ENCODE data around the gene COL5A1.
"Not testable (repeated sequence)": the region's sequence is repeated elsewhere in the genome, so short reads cannot be mapped to it uniquely, and the experiment has no call there.

The COL5A1 gene

GRCh38 chr9:134657666-134658377 lies 16.2 kb downstream of the COL5A1 start:
- no peak for TF ChIP-seq ZNF274 (IDR thresholded peaks at IDR 0.05; ENCODE audit: low read depth, low read length)
- no peak overlapping the region for H3K4me3 ChIP-seq (ENCODE audit: low read length)

DNA sequence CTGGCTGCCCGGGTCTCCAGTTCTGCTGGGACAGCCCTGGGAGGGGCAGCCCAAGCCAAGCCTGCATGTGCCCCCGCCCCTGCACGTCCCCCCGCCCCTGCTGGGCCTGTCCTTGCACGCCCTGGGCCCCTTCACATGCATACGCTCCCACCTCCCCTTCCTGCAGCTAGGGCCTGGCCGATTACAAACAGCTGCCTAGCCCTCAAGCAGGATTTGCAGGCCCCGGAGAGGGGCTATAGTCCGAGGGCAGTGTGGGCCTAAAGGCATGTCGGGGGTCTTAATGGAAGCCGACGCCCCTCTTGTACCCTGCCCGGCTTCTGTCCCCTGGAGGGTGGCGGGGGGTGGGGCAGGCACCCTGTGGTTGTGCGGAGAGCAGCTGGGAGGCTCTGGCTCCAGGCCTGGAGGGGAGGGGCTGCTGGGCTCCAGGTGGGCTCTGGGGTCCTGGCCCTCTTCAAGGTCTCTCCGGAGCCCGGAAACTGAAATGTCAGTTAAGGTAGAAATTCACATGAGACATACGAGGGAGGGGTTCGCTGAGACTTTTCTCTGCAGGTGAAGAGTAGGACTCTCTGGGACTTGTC lies 16.9 kb downstream of the COL5A1 start:
- TF ChIP-seq ZNF274 (IDR thresholded peaks at IDR 0.05; ENCODE audit: low read depth, low read length): no peak
- H3K4me3 ChIP-seq (ENCODE audit: low read length): no peak overlapping the region

- H3K4me3 ChIP-seq (ENCODE audit: low read length): no peak overlapping the region
- no peak for TF ChIP-seq ZNF274 (IDR thresholded peaks at IDR 0.05; ENCODE audit: low read depth, low read length)
These were observed 18.1 kb downstream of the COL5A1 start for GRCh38 chr9:134659688-134660131.

DNA sequence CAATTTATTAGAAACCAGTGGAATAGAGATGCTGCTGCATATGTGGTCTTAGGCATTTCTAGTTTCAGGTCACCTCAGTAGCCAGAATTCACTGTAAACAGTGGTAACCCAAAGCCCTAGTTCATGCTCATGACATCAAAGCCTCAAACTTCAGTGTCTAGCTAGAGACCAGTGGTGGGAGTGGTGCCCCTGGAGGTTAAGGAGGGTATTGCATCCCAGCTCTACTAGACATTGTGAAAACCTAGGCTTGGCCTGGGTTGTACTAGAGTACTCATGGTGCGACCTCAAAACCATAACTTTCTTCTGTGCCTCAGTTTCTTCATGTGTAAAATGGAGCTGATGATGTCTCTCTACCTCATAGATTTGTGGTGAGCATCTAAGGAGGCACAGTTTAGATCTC lies 18.8 kb downstream of the COL5A1 start:
- no peak for TF ChIP-seq ZNF274 (IDR thresholded peaks at IDR 0.05; ENCODE audit: low read depth, low read length)
- no peak overlapping the region for H3K4me3 ChIP-seq (ENCODE audit: low read length)

- no peak for TF ChIP-seq ZNF274 (IDR thresholded peaks at IDR 0.05; ENCODE audit: low read depth, low read length)
- H3K4me3 ChIP-seq (ENCODE audit: low read length): no peak overlapping the region
These were observed 19.7 kb downstream of the COL5A1 start for GRCh38 chr9:134661299-134661698.

DNA sequence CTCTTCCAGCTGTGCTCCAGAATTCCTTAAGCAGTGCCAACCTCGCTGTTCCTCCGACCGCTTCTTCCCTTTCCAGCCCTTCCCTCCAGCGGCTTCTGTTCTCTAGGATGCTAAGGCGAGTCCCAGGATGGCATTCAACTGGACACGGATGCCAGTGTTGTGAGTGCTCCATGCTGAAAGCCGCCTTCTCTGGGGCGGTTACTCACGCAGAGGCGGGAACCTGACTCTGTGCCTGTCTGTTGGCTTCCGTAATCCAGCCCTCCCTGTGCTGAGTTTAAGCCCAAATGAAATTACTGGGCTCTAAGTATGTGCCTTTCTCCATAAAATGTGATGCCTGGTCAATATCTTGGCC lies 20.2 kb downstream of the COL5A1 start:
- TF ChIP-seq ZNF274 (IDR thresholded peaks at IDR 0.05; ENCODE audit: low read depth, low read length): no peak
- H3K4me3 ChIP-seq (ENCODE audit: low read length): no peak overlapping the region

GRCh38 chr9:134662143-134662876 lies 20.7 kb downstream of the COL5A1 start:
- TF ChIP-seq ZNF274 (IDR thresholded peaks at IDR 0.05; ENCODE audit: low read depth, low read length): no peak
- no peak overlapping the region for H3K4me3 ChIP-seq (ENCODE audit: low read length)

DNA sequence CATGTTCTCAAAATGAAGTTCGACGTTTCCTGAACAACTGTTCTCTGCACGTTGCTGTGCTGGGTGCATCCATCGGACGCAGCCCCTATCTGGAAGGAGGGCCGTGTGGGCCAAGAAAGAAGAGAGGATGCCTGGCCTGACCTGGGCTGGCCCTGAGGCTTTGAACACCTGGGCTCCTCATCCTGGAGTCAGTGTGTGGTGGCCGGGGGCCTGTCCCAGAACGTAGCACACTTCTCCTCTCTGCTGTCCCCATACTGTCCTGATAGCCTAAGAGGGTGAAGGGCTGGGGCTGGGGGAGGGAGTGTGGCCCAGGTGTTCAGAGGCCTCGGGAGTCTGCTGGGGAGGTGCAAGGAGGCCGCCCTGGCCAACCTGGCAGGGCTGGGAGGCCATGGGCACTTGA lies 21.5 kb downstream of the COL5A1 start:
- H3K4me3 ChIP-seq (ENCODE audit: low read length): no peak overlapping the region
- TF ChIP-seq ZNF274 (IDR thresholded peaks at IDR 0.05; ENCODE audit: low read depth, low read length): no peak

DNA sequence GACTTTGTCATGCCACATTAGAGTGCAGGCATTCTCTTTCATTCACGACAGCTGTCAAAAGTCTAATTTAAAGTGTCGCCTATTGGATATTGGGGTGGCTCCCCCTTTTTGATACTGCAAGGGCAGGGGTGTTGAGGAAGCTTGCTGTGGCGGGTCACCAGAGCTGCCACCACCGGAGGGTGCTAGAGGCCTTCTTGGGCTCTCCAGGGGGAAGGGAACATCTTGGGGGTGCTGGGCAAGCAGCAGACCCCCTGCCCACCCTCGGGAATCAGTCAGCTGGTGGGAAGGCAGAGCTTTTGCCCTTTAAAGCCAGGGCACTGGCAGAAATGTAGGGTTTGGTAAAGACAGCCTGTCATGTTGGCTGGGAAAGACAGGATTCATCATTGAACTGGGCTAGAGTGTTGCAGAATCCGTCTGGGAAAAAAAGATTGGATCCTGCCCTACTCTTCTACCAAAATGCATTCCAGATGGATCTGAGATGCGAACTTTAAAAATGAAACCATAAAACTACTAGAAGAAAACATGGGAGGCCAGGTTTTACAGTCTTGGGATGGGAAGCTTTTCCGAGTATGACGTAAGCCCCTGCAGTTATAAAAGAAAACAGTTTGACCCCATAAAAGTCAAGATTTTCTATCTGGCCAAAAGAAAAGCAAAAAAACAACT lies 22.3 kb downstream of the COL5A1 start:
- no peak for TF ChIP-seq ZNF274 (IDR thresholded peaks at IDR 0.05; ENCODE audit: low read depth, low read length)
- no peak overlapping the region for H3K4me3 ChIP-seq (ENCODE audit: low read length)

DNA sequence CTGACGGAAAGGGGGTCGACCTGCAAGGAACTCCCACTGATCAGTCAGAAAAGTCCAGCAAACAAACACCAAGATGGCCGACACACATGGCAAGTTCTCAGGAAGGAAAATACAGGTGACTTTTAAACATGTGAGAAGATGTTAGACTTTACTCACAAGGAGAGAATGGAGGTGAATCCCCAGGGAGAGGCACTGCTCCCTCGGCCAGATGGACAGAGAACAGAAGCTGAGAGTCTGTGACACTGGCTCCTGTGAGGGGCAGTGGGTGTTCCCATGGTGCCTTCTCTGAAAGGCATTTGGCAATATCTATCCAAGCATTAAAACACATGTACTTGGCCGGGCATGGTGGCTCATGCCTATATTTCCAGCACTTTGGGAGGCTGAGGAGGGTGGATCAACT lies 22.8 kb downstream of the COL5A1 start:
- H3K4me3 ChIP-seq (ENCODE audit: low read length): no peak overlapping the region
- TF ChIP-seq ZNF274 (IDR thresholded peaks at IDR 0.05; ENCODE audit: low read depth, low read length): no peak

- no peak overlapping the region for H3K4me3 ChIP-seq (ENCODE audit: low read length)
- TF ChIP-seq ZNF274 (IDR thresholded peaks at IDR 0.05; ENCODE audit: low read depth, low read length): no peak
These were observed 24.6 kb downstream of the COL5A1 start for GRCh38 chr9:134666208-134666607.

DNA sequence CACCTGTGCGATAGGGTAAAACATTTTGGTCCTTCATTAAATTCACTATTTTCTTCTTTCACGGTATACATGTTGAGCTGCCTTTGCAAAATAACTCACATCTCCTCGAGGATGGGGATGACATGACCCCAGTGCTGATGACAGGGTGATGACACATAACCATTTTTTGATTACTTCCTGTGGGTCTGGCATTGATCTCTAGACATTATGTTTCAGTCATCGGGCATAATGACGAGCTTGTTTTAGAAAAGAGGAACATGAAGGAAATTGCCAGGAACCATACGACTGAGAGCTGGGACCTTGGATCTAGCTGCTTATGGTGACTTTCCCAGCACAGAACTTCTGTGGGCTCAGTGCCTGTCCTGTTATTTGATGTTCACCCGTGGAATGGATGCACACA lies 25.2 kb downstream of the COL5A1 start:
- TF ChIP-seq ZNF274 (IDR thresholded peaks at IDR 0.05; ENCODE audit: low read depth, low read length): no peak
- H3K4me3 ChIP-seq (ENCODE audit: low read length): no peak overlapping the region

DNA sequence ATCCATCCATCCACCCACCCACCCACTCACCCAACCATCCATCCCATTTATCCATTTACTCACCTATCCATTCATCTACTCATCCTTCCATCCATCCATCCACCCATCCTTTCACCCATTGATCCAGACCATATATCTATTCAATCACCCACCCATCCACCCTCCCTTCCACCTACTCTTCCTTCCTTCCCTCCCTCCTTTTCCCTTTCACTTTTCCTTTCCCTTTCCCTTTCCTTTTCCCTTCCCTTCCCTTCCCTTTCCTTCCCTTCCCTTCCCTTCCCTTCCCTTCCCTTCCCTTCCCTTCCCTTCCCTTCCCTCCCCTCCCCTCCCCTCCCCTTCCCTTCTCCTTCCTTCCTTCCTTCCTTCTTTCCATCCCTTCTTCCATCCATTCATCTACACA lies 27.4 kb downstream of the COL5A1 start:
- not testable (repeated sequence) for H3K4me3 ChIP-seq (ENCODE audit: low read length)

DNA sequence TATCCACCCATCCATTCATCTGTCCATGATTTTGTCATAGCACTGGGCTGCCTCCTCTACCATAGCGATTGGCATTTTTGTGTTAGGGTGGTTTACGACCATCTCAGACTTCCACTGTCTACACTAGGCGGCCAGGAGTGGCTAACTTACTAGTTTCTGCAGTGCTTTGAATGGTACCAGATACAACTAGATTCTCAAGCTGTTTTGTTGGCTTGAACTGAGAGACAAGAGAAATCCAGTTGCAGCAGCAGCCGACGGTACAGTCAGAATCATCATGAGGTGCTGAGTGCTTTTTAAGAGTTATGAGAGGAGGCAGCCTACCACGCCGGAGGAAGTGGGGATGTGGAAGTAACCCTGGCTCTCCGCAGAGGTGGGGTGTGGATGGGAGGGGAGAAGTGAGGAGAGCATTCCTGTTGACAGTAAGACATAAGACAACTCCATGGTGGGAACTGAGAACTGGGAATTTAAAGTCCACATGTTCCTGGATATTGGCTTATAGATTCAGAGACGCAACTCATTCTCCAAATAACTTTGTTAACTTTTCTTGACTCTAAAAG lies 27.9 kb downstream of the COL5A1 start:
- TF ChIP-seq ZNF274 (IDR thresholded peaks at IDR 0.05; ENCODE audit: low read depth, low read length): no peak
- H3K4me3 ChIP-seq (ENCODE audit: low read length): no peak overlapping the region
